GM15510 (cell line): ENCODE results near the gene MDH1.

ENCODE experiments used
- POLR2A ChIP-seq: IDR thresholded peaks from 3 replicates; pipeline ENCODE4 v1.6.1; 2011; ENCODE audit warnings: borderline replicate concordance; ENCODE audit not compliant: insufficient read length; ENCODE audit errors: extremely low read depth

Gene MDH1

GRCh38 chr2:63617366-63617765 lies 28.6 kb downstream of the MDH1 start:
- TF ChIP-seq POLR2A = no peak

- TF ChIP-seq POLR2A = no peak
These were observed 30.6 kb downstream of the MDH1 start for GRCh38 chr2:63619328-63619727.

GRCh38 chr2:63622751-63623150 lies 34.0 kb downstream of the MDH1 start:
- no peak for TF ChIP-seq POLR2A

DNA sequence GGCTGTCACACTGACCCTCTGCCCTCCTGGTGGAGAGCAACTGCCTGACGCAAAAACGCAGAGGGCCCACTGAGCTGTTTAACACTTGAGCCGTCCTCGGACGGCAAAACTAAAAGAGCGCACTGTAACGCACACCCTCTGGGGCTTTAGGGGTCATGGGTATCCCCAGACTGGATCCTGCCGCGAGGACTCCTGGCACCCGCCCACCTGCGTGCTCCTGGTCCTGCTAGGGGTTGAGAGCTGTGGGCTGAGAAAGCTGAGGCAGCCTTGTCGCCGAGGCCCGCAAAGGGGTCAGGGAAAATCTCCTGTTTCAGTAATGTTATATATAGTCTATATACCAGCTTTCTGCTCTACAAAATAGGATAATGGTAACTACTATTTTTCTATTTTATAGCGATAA lies 39.1 kb downstream of the MDH1 start:
- TF ChIP-seq POLR2A = no peak

DNA sequence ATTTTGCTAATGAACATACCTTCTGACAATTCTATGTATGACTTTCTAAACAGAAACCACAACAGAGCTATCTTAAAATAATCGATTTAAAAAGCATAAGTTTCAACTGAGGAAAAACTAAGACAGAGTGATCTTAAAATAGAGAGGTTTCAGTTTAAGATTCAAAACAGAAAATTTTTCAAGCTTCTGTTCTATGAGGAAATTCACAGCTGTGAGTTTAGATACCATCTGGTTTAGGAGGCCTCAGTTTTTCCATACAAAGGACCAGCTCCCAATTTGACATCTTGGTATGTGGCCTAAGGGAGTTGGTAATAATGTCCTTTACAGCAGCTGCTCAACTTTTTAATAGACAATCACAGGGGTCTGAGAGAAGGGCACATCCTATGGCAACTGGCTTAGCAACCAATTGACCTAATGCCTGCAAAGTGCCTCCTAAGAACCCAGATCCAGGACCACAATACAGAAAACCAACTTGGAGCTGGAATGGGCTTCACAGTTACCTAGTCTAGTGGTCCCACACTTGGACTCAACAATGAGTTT lies 39.7 kb downstream of the MDH1 start:
- TF ChIP-seq POLR2A = no peak

GRCh38 chr2:63631501-63631900 lies 42.7 kb downstream of the MDH1 start:
- no peak for TF ChIP-seq POLR2A

GRCh38 chr2:63632382-63632781 lies 43.6 kb downstream of the MDH1 start:
- no peak for TF ChIP-seq POLR2A

- TF ChIP-seq POLR2A = no peak
These were observed 50.6 kb downstream of the MDH1 start for GRCh38 chr2:63639344-63639743.

GRCh38 chr2:63642946-63643345 lies 54.2 kb downstream of the MDH1 start:
- TF ChIP-seq POLR2A = no peak

DNA sequence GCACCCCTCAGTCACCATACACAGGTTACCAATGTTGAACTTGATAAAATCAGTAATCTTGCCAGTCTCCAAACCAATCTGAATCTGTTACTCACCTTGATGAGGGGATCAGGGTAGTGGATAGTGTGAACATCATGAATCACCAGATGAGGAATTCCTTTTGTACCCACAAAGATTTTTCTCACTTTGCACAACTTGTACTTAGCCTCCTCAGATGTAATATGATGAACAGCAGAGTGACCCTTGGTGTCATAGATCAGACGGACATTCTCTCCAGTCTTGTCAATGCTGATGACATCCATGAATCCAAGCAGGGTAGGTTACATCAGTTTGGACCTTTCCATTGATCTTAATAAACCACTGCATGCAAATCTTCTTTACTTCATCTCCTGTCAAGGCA lies 54.7 kb downstream of the MDH1 start:
- no peak for TF ChIP-seq POLR2A

DNA sequence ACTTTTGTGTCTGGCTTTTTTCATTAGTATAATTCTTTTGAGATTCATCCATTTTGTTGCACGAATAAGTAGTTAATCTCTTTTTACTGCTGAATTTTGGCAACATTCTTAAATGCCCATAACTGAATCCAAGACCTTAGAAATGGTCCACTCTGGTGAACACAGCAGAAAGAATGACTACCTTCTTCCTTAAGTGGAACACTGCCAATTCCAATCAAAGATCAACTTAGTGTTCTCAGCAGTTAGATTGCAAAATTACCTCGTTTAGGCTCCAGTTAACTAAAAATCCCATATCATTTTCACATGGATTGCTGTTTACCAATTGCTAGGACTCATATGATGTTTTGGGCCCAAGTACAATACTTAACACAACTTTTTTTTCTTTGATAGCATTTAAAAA lies 59.9 kb downstream of the MDH1 start:
- no peak for TF ChIP-seq POLR2A

DNA sequence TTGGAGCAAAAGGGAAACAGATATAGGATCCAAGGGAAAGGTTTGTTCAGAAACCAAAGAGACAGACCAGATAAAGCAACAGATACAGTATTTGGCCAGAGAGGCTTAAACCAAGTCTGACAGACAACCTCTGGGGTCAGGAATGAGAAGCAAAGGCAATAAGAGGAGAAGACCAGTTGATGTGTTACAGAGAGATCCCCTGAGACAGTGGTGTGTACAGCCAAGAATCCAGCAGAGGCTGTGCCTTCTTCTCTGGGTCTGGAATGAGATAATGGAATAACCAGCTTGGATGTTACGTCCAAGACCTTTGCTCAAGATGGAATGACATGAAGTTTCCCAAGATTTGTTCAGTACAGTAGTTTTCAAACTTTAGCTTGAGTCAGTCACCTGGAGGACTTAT lies 61.1 kb downstream of the MDH1 start:
- no peak for TF ChIP-seq POLR2A

DNA sequence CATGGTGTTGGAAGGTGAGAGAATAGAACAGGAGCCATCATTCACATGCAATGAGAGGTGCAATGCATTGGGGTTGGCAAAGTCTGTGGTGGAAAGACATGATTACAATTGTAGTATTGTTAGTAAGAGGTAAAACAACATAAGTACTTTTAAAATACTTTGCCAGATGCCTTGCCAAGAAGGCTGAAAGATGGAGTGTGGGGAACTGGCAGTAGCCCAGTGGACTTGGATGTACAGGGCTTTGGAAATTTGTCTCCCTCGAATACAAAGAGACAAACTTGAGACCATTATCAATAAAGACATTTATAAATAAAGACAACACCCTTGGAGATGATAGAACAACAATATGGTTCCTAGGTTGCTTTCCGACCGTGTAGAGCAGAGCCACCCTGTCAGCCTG lies 62.0 kb downstream of the MDH1 start:
- TF ChIP-seq POLR2A = no peak

DNA sequence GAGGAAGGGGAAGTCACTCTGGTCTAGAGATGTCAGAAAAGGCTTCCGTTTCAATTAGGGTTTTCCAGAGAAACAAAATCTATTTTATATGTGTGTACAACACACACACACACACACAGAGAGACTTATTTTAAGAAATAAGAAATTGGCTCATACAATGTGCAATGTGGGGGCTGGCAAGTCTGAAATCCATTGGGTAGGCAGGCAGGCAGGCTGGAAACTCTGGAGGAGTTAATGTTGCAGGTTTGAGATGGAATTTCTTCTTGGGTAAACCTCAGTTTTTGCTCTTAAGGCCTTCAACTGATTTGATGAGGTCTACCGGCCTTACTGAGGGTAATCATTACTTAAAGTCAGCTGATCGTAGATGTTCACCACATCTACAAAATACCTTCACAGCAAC lies 62.6 kb downstream of the MDH1 start:
- TF ChIP-seq POLR2A = no peak

- TF ChIP-seq POLR2A = no peak
These were observed 63.3 kb downstream of the MDH1 start for GRCh38 chr2:63651861-63652651.

DNA sequence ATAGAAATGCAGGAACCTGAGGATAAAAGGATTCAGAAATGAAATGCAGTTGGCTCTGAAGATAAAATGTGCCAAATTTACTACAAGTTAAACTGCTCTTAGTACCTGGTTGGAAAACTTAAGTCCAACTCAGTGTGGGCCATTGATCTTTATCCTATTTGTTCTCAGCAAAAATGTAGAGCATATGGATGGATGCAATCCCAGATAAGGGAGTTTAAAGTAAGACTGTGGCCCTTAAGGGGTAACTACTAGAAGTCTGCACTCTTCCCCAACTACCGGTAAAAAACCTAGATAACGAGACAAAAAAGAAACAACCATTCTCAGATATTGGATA lies 63.9 kb downstream of the MDH1 start:
- no peak for TF ChIP-seq POLR2A
